SH-SY5Y (cell line): ENCODE results near the gene TCTN3.

Source experiments
- GATA2 ChIP-seq: IDR thresholded peaks from 2 replicates; pipeline ENCODE4 v1.6.1; 2011; ENCODE audit warnings: mild to moderate bottlenecking, low read depth, low read length
- GATA3 ChIP-seq: IDR thresholded peaks from 2 replicates; pipeline ENCODE4 v1.6.1; 2011; ENCODE audit warnings: low read depth, mild to moderate bottlenecking, low read length, moderate library complexity

Gene TCTN3, protein sequence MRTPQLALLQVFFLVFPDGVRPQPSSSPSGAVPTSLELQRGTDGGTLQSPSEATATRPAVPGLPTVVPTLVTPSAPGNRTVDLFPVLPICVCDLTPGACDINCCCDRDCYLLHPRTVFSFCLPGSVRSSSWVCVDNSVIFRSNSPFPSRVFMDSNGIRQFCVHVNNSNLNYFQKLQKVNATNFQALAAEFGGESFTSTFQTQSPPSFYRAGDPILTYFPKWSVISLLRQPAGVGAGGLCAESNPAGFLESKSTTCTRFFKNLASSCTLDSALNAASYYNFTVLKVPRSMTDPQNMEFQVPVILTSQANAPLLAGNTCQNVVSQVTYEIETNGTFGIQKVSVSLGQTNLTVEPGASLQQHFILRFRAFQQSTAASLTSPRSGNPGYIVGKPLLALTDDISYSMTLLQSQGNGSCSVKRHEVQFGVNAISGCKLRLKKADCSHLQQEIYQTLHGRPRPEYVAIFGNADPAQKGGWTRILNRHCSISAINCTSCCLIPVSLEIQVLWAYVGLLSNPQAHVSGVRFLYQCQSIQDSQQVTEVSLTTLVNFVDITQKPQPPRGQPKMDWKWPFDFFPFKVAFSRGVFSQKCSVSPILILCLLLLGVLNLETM

DNA sequence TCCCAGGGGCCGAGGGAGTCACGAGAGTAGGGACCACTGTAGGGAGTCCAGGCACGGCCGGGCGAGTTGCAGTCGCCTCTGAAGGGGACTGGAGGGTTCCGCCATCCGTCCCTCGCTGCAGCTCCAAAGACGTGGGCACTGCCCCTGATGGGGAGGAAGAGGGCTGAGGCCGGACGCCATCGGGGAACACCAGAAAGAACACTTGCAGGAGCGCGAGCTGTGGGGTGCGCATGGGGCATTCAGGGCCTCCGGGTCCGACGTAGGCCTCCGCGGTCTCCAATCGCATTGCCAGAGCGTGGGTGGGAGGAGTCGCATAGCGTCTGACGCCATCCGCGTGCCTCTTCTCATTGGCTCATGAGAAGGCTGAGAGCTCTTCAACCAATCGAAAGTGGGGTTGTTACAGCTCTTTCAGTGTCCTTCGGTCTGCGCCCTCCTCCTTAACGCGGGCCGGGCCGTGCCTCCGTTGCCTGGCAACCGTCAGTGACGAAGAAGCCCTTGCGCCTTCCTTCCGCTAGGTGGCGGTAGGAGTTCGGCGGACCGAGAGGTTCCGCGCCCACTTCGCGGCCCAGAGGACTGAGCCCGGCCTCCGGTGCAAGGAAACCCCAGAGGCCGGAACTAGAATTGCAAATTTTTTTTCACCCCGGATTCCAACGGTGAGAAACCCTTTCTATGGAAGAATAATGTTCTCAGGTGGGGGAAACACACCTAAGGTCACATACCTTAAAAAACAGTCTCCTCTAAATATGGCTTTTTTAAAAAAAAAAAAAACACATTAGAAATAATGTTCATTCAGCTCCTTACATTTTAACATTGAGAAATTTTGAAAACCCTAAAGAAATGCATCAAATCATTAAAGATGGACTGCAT, at the start of gene TCTN3:
Gene TCTN3 (minus strand): TSS at position 260 of the 867 bp plus-strand sequence. CDS start 28 bp downstream, at position 232.
- TF ChIP-seq GATA2: no peak
- TF ChIP-seq GATA3: no peak

DNA sequence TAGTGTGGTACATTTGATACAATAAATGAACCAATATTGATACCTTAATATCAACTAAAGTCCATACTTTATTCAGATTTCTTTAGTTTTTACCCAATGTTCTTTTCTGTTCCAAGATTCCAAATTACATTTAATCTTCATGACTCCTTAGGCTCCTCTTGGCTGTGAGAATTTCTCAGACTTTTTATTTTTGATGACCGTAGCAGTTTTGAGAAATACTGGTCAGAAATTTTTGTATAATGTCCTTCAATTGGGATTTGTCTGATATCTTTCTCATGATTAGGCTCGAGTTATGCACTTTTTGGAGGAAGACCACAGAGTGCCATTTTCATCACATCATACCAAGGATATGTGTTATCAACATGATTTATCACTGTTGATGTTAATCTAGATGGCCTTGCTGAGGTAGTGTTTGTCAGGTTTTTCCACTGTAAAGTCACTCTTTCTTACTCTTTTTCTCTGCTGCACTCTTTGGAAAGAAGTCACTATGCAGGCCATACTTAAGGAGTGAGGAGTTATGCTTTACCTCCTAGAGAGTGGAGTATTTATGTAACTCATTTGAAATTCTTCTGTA, 49.3 kb upstream of the TCTN3 start:
- TF ChIP-seq GATA3 (no peak), GATA2 (no peak)

DNA sequence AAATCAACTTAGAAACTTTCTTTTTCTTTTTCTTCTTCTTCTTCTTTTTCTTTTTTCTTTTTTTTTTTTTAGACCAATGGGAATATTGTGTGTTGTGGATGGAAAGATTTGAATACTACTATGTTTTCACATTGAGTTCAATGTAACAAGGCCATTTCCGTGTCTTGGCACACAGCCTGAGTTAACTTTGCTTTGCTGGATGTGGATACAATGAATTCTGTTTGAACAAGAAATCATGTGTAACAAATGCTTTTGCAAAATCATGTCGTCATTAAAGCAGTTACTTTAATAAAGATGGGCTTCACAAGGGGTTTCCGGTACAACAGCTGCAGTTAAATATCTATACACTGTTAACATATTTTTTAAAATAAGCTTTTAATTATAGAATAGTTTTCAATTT, 48.8 kb upstream of the TCTN3 start:
- TF ChIP-seq GATA3: no peak
- no peak for TF ChIP-seq GATA2

DNA sequence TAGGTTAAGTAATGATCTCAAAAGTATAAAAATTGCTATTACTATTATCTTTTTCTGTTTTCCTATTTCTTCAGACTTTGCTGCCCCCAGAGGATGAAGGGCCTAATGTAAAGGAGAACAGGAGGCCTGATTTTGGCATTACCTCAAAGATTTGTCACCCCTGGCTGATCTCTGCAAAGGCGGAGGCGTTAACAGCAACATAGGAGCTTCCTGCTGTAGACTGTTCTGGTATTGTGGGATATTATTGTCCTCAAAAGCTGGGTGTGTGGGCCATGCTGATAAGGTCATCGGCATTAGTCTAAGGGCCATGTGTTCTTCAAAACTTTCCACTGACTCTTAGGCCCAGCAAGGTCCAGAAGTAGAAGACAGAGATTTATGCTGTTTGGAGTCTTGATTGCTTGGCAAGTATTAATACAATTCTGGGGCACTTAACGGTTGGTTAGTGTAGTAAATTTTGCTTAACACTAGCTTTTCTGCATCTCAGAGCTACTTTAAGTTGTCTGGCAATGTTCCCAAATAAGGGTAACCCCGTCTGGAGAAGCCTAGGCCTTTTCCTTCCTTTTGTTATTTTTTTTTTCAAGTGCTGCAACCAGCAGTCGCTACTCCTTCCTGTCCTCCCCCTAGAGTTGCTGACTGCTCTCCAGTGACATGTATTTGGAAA, 48.2 kb upstream of the TCTN3 start:
- TF ChIP-seq GATA3: no peak
- no peak for TF ChIP-seq GATA2

DNA sequence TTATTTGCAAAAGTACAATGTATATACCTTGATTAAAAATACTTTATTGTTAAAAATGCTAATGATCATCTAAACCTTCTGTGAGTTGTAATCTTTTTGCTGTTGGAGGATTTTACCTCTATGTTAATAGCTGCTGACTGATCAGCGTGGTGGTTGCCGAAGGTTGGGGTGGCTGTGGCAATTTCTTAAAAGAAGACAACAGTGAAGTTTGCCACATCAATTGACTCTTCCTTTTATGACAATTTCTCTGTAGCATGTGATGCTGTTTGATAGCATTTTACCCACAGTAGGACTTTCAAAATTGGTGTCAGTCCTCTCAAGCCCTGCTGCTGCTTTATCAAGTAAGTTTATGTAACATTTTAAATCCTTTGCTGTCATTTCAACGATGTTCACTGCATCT, 45.3 kb upstream of the TCTN3 start:
- TF ChIP-seq GATA2 (no peak), GATA3 (no peak)

DNA sequence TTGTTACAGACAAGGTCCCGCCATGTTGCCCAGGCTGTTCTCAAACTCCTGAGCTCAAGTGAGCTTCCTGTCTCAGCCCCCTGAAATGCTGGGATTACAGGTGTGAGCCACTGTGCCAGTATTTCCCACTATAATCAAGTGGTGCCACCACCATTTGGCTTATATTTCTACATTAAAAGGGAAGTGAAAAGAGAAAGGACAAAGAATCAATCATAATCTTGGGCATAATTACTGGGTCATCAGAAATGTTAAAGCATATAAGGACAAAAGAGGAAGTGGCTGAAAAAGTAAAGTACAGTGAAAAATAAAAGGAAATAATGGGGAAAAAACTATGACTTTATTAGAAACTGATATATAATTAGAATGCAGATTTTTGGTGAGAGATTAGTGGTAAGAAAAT, 36.5 kb upstream of the TCTN3 start:
- no peak for TF ChIP-seq GATA3
- no peak for TF ChIP-seq GATA2

DNA sequence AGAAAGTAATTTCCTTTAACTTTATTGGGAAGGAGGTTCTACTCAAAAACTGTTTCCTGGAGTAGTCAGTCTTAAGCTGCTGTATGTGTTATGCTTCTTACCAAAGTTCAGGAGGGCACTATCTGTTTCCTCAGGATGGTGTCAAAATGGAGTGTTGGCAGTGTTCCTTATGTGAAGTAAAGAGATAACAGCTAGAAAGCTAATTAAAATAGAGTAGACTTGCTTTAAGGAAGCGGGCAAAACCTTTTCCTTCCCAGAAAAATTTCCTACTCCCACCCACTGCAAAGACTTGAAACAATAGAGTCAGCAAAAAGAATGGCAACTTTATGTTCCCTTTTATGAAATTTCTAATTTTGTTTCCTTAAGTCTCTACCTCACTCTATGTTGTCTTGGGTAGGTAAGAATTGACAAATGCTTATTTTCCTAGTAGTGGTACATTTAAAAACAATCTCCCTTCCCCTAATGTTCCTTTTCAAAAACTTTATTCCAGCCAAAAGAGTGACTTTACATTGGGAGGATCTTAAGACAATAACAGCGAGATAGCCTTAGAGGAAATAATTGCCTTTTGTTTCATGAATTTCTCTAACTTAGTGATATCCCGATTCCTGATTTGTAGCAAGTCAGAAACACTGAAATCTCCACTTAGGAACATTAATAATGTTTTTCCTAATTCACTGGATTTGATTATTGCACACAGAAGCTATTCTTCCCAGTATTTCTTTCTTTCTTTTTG, 35.8 kb upstream of the TCTN3 start:
- TF ChIP-seq GATA3 (no peak), GATA2 (no peak)

DNA sequence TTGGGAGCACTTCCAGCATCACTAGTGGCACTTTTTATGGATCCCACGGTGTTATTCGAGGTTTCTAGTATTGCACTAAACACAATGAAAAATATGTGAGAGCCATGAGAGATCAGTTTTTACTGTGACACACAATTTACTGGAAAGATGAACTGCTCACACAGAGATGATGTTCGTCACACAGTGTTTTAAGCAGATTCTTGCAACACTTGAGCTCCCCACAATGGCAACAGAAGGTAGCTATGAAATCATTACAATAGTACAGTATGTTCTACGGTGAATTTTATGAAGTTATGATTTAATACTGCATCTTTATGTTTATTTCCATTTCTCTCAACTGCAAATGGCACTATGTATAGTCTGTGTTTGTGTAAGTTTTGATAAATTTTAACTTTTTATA, 34.8 kb upstream of the TCTN3 start:
- TF ChIP-seq GATA3 (no peak), GATA2 (no peak)

DNA sequence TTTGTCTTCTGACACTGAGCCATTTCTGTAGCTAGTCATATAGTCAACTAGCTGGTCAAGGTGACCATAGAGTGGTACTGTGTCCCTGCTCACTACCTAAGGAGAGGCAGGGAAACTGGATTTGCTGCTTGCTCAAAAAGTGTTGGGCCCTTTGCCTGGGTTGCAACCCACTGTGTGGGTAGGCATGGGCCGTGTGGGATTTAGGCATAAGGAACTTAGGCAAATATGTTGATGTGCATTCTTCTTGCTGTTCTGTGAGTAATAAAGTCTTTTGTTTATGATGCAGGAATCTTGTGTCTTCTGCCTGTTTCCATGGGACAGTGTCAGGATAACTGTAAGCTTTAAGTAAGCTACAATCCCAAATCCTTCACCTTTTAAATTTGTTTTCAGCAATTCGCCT, 23.1 kb upstream of the TCTN3 start:
- no peak for TF ChIP-seq GATA3
- no peak for TF ChIP-seq GATA2

DNA sequence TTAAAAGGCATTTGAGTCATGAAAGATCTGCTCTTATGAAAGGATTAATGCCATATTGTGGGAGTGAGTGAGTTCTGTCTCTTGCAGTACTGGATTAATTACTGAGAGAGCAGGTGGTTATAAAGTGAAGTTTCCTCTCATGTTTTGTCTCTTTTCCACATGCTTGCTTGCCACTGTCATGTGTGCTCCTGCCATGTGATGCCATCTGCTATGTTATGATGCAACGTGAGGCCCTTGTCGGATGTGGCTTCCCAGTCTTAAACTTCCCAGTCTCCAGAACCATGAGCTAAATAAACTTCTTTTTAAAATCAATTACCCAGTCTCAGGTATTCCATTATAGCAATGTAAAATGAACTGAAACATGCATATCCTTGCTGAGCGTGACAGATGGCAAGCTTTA, 22.7 kb upstream of the TCTN3 start:
- TF ChIP-seq GATA2: no peak
- TF ChIP-seq GATA3: no peak

DNA sequence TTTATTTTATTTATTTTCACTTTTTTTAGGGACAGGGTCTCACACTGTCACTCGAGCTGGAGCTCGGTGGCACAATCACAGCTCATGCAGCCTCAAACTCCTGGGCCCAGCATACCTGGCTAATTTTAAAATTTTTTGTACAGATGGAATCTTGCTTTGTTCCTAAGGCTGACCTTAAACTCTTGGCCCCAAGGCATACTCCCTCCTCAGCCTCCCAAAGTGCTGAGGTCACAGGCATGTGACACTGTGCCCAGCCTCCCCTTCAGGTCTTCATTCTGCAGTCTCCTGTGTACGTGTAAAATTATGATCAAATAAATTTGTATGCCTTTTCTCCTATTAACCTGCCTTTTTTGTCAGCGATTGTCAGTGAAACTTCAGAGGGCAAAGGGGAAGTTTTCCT, 17.8 kb upstream of the TCTN3 start:
- TF ChIP-seq GATA2 (no peak), GATA3 (no peak)

DNA sequence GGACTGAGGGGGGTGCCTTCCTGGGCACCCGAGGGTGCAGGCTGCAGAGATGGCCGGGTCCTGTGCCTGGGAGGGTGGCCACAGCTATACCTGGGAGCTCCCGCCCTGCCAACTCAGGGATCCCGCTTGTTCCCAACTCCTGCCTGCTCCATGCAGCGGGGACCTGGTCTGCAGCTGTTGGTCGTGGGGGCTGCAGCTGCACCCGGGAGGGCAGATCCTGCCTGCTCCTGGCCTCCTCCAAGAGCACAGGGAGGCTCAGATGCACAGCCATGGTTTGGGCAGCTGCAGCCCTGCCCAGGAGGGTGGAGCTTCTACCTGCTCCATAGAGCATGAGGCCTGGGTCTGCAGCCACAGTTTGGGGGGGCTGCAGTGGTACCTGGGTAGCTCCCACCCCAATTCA, 13.3 kb upstream of the TCTN3 start:
- TF ChIP-seq GATA2: no peak
- no peak for TF ChIP-seq GATA3

DNA sequence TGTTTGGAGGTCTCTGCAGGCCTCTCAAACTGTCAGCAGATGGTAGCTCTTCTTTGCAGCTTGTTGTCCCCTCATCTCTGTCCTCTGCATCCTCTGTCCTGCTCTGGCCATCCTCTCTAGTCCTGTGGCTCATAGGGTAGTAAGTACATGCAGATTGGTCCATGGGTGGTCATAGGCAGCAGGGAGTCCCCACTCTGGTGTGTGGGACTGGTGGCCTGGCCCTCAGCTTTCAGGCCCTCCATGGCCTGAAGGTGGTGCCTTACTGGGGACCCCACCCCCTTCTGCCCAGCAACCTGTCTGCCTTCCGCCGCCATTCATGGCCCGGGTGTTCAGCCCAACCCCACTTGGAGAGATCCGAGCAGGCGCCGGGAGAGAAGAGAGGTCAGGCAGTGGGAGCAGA, 12.8 kb upstream of the TCTN3 start:
- no peak for TF ChIP-seq GATA2
- no peak for TF ChIP-seq GATA3
